Mesothelial cell of epicardium (in vitro differentiated cells): ENCODE data around the gene CLCN1. TPM values are rescaled to one million over a fixed set of nuclear protein-coding genes. Genes with fewer than 3 reads are reported as not detected.

ENCODE experiments used
- DNase-seq, 2 experiments: peaks; one replicate each; pipeline ENCODE4 v3.0.0; 2021; ENCODE audit warnings: low spot score in 2 of 2; ENCODE audit not compliant: unreplicated experiment in 2 of 2
- H3K27ac Mint-ChIP-seq: 2 replicates; pipeline ENCODE4 v1.8.0; 2021; ENCODE audit warnings: mixed read lengths
- H3K27me3 Mint-ChIP-seq: 2 replicates; pipeline ENCODE4 v1.8.0; 2021; ENCODE audit warnings: low read depth, mixed read lengths
- H3K36me3 Mint-ChIP-seq: 2 replicates; pipeline ENCODE4 v1.8.0; 2021; ENCODE audit warnings: mixed read lengths
- H3K4me1 Mint-ChIP-seq: 2 replicates; pipeline ENCODE4 v1.8.0; 2021; ENCODE audit warnings: mixed read lengths
- H3K4me3 Mint-ChIP-seq: 2 replicates; pipeline ENCODE4 v1.8.0; 2021; ENCODE audit warnings: mild to moderate bottlenecking, moderate library complexity, mixed read lengths
- H3K9me3 Mint-ChIP-seq: 2 replicates; pipeline ENCODE4 v1.8.0; 2021; ENCODE audit warnings: mixed read lengths
- total RNA-seq: library from RNA; stranded (reverse); gene quantifications from 3 replicates; pipeline ENCODE4 v1.2.1, GENCODE V29; 2021
- TF ChIP-seq, protein P1 (sequence below): fragments of 200-600 bp; sonication (generic); IDR thresholded peaks from one replicate; pipeline ENCODE4 v1.5.0; 2021; ENCODE audit warnings: antibody characterized with exemption; ENCODE audit not compliant: unreplicated experiment

Gene CLCN1
- total RNA-seq, 1 donor from 2014 or later: 0.16 TPM

DNA sequence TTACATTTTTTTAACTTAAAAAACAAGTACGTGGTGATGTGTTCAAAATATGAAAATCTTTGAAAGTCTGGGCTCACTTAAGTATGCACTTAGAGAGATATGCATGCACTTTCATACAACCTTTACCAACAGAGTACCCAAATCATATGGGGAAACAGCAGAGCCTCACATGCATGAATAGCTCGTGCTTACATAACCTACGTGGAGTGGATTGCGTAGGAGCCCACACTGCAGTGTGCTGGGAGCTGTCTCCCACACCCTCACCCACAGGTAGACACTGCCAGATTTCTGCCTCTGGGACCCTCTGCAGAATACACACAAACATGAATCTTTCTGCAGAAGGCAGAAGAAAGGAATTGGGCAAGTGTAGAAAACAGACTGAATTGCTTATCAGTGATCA is 581 bp downstream of the CLCN1 start:
- no peak for DNase-seq
- Mint-ChIP-seq H3K36me3 (peaks cover 7% of the 10 kb centered on the region), H3K9me3 (no peaks in the 10 kb centered on the region), H3K27ac (no peak overlapping the region), H3K4me3 (no peak overlapping the region), H3K4me1 (peaks cover 12% of the 10 kb centered on the region), H3K27me3 (no peaks in the 10 kb centered on the region)
- TF ChIP-seq, protein P1, sequence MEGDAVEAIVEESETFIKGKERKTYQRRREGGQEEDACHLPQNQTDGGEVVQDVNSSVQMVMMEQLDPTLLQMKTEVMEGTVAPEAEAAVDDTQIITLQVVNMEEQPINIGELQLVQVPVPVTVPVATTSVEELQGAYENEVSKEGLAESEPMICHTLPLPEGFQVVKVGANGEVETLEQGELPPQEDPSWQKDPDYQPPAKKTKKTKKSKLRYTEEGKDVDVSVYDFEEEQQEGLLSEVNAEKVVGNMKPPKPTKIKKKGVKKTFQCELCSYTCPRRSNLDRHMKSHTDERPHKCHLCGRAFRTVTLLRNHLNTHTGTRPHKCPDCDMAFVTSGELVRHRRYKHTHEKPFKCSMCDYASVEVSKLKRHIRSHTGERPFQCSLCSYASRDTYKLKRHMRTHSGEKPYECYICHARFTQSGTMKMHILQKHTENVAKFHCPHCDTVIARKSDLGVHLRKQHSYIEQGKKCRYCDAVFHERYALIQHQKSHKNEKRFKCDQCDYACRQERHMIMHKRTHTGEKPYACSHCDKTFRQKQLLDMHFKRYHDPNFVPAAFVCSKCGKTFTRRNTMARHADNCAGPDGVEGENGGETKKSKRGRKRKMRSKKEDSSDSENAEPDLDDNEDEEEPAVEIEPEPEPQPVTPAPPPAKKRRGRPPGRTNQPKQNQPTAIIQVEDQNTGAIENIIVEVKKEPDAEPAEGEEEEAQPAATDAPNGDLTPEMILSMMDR: no peak

DNA sequence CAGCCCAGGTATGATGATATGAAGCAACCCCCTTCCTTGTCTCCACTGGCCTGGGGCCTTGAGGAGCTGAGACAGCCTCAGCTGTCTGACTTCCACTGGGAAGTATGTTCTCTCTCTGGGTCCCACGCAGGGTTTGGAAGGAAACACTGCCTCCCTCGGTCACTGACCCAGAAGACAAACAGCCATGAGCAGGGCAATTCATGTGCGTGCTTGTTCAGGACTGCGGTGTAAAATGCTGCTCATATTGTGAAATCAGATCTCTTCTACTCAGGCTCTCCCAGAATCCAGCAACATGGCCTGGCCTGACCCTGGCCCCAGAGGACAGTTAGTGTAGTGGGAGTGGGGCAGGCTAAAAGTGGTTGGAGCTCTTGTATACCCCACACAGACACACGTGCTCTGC is 2.8 kb downstream of the CLCN1 start:
- Mint-ChIP-seq H3K27ac (peak overlapping the region; percentile 51), H3K36me3 (no peaks in the 10 kb centered on the region), H3K27me3 (no peaks in the 10 kb centered on the region), H3K9me3 (no peaks in the 10 kb centered on the region), H3K4me3 (no peak overlapping the region), H3K4me1 (peaks cover 22% of the 10 kb centered on the region)
- no peak for DNase-seq
- TF ChIP-seq, protein P1: no peak

DNA sequence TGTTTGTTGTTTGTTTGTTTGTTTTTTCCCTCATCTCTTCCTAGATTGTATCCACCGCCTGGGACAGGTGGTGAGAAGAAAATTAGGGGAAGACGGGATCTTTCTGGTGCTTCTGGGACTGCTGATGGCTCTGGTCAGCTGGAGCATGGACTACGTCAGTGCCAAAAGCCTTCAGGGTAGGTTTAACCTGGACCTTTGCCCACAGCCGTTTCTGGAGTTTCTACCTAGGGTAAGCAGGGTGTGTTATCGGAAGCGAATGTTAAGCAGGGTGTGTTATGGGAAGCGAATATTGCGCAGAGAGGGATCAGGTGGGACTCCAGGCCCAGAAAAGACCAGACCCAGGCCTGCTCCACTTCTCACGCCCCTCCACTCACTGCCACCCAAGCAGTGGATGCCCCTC is 4.7 kb downstream of the CLCN1 start:
- Mint-ChIP-seq H3K27ac (no peak overlapping the region), H3K9me3 (no peaks in the 10 kb centered on the region), H3K4me1 (peaks cover 32% of the 10 kb centered on the region), H3K4me3 (no peak overlapping the region), H3K27me3 (no peaks in the 10 kb centered on the region), H3K36me3 (no peaks in the 10 kb centered on the region)
- TF ChIP-seq, protein P1: no peak
- no peak for DNase-seq

DNA sequence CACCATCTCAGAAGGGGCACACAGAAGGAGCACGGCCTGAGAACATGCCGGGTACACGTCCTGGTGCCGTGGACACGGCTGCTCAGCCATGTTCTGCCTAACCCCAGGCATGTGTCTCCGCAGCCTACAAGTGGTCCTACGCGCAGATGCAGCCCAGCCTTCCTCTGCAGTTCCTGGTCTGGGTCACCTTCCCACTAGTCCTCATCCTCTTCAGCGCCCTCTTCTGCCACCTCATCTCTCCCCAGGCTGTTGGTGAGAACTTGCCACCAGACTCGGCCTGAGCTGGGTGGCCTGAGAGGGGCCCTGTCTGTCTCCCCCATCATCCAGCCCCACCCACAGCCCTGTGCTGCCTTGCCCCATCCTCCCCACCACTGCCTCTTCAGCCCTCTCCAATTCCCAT is 5.3 kb downstream of the CLCN1 start:
- Mint-ChIP-seq H3K4me3 (no peak overlapping the region), H3K4me1 (peaks cover 32% of the 10 kb centered on the region), H3K36me3 (no peaks in the 10 kb centered on the region), H3K9me3 (no peaks in the 10 kb centered on the region), H3K27ac (no peak overlapping the region), H3K27me3 (no peaks in the 10 kb centered on the region)
- DNase-seq: no peak
- TF ChIP-seq, protein P1: no peak

DNA sequence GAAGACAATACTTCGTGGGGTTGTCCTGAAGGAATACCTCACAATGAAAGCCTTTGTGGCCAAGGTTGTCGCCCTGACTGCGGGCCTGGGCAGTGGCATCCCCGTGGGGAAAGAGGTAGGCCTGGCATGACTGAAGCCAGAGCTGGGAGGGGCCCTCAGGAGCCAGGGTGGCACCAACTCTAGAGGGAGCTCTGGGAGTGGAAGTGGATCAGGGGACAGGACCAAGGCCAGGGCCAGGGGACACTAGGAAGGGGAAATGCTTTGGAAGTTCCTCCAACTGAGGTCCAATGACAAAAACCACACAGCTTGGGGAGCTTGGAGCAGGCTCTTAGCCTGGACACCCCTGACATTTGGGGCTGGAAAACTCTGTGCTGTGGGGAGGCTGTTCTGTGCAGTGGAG is 5.8 kb downstream of the CLCN1 start:
- Mint-ChIP-seq H3K27ac (no peak overlapping the region), H3K4me3 (no peak overlapping the region), H3K9me3 (no peaks in the 10 kb centered on the region), H3K27me3 (no peaks in the 10 kb centered on the region), H3K4me1 (peaks cover 30% of the 10 kb centered on the region), H3K36me3 (no peaks in the 10 kb centered on the region)
- no peak for DNase-seq
- TF ChIP-seq, protein P1: no peak
